HepG2 (cell line): ENCODE measurements around the gene MTG1. TPM values are rescaled to one million over a fixed set of nuclear protein-coding genes. Genes with fewer than 3 reads are reported as not detected.

ENCODE experiments used
- ARID3A ChIP-seq: IDR thresholded peaks from 2 replicates; pipeline ENCODE4 v1.6.1; 2012; ENCODE audit warnings: low read depth, low read length, improper control_type of control experiment
- ASH2L ChIP-seq: fragments of 300-600, 200-600 bp; sonication (generic); IDR thresholded peaks from 2 replicates; pipeline ENCODE4 v1.7.0; 2017; ENCODE audit warnings: low read depth, mild to moderate bottlenecking, moderate library complexity, mixed read lengths, low read length; ENCODE audit not compliant: insufficient read length
- CCDC6 ChIP-seq: sonication (generic); formaldehyde crosslinking; IDR thresholded peaks from 2 replicates; pipeline ENCODE4 v1.8.1; 2022; ENCODE audit warnings: mild to moderate bottlenecking, missing genetic modification reagents, moderate library complexity
- EZH2 ChIP-seq: conservative IDR thresholded peaks from 2 replicates; pipeline ENCODE4 v1.6.1; 2012; ENCODE audit warnings: mild to moderate bottlenecking, low read depth, low read length, moderate library complexity
- GATAD1 ChIP-seq: IDR thresholded peaks from 2 replicates; pipeline ENCODE4 v1.6.1; 2016; ENCODE audit warnings: missing genetic modification reagents, missing compliant biosample characterization
- HOXA3 ChIP-seq: sonication (generic); formaldehyde crosslinking; IDR thresholded peaks from 2 replicates; pipeline ENCODE4 v1.5.0; 2020; ENCODE audit warnings: missing genetic modification reagents
- KDM3A ChIP-seq: IDR thresholded peaks from 2 replicates; pipeline ENCODE4 v1.6.1; 2018; ENCODE audit warnings: low read depth, missing compliant biosample characterization
- KMT2B ChIP-seq: IDR thresholded peaks from 2 replicates; pipeline ENCODE4 v1.6.1; 2016; ENCODE audit warnings: missing genetic modification reagents, missing compliant biosample characterization
- MLLT10 ChIP-seq: sonication (generic); formaldehyde crosslinking; IDR thresholded peaks from 2 replicates; pipeline ENCODE4 v1.4.0; 2020; ENCODE audit warnings: missing genetic modification reagents
- PHF5A ChIP-seq: IDR thresholded peaks from one replicate; pipeline ENCODE4 v1.6.1; 2018; ENCODE audit warnings: low read depth, missing genetic modification reagents; ENCODE audit not compliant: unreplicated experiment
- POGZ ChIP-seq: sonication (generic); formaldehyde crosslinking; IDR thresholded peaks from 2 replicates; pipeline ENCODE4 v1.4.0; 2020; ENCODE audit warnings: mild to moderate bottlenecking, missing genetic modification reagents
- SIN3A ChIP-seq: IDR thresholded peaks from 2 replicates; pipeline ENCODE4 v1.6.1; 2011; ENCODE audit warnings: low read depth, mild to moderate bottlenecking, control low read depth, low read length, borderline replicate concordance
- SOX13 ChIP-seq, 3 experiments: fragments of 450-650 bp in 1 of 3; sonication (generic) in 1 of 3; formaldehyde crosslinking in 1 of 3; IDR thresholded peaks in 2 of 3; conservative IDR thresholded peaks in 1 of 3; 2 replicates each; pipeline versions ENCODE4 v1.5.0 to v1.6.1; 2016 to 2020; ENCODE audit warnings: antibody characterized with exemption in 1 of 3, mild to moderate bottlenecking in 1 of 3, missing compliant biosample characterization in 1 of 3, missing genetic modification reagents in 1 of 3, moderate library complexity in 1 of 3
- YY1 ChIP-seq: IDR thresholded peaks from 2 replicates; pipeline ENCODE4 v1.6.1; 2011; ENCODE audit warnings: low read length, low read depth, moderate library complexity, mild to moderate bottlenecking; ENCODE audit not compliant: insufficient read depth, insufficient replicate concordance
- ZBTB42 ChIP-seq: sonication (generic); formaldehyde crosslinking; IDR thresholded peaks from 2 replicates; pipeline ENCODE4 v1.5.0; 2020; ENCODE audit warnings: mild to moderate bottlenecking, missing genetic modification reagents
- ZNF160 ChIP-seq: sonication (generic); formaldehyde crosslinking; IDR thresholded peaks from 2 replicates; pipeline ENCODE4 v1.8.0; 2022; ENCODE audit warnings: mild to moderate bottlenecking, inconsistent platforms, missing genetic modification reagents
- ZNF18 ChIP-seq: sonication (generic); formaldehyde crosslinking; IDR thresholded peaks from 2 replicates; pipeline ENCODE4 v1.8.0; 2022; ENCODE audit warnings: mild to moderate bottlenecking, missing genetic modification reagents; ENCODE audit not compliant: insufficient replicate concordance
- ZNF207 ChIP-seq: fragments of 450-650 bp; IDR thresholded peaks from 2 replicates; pipeline ENCODE4 v1.6.1; 2016; ENCODE audit warnings: antibody characterized with exemption, borderline replicate concordance
- ZNF234 ChIP-seq: sonication (generic); formaldehyde crosslinking; conservative IDR thresholded peaks from 2 replicates; pipeline ENCODE4 v1.5.1; 2020; ENCODE audit warnings: mild to moderate bottlenecking, missing genetic modification reagents
- ZNF333 ChIP-seq: sonication (generic); formaldehyde crosslinking; IDR thresholded peaks from 2 replicates; pipeline ENCODE4 v1.4.0; 2020; ENCODE audit warnings: mild to moderate bottlenecking, missing genetic modification reagents, borderline replicate concordance
- ZNF546 ChIP-seq: sonication (generic); formaldehyde crosslinking; conservative IDR thresholded peaks from 2 replicates; pipeline ENCODE4 v1.8.1; 2023; ENCODE audit warnings: mild to moderate bottlenecking, missing genetic modification reagents
- ZNF550 ChIP-seq: sonication (generic); formaldehyde crosslinking; IDR thresholded peaks from 2 replicates; pipeline ENCODE4 v1.4.0; 2020; ENCODE audit warnings: mild to moderate bottlenecking, missing genetic modification reagents, borderline replicate concordance
- ZNF703 ChIP-seq: sonication (generic); formaldehyde crosslinking; IDR thresholded peaks from 2 replicates; pipeline ENCODE4 v1.5.1; 2020; ENCODE audit warnings: missing genetic modification reagents, mild to moderate bottlenecking, moderate library complexity, borderline replicate concordance
- ZNF792 ChIP-seq: IDR thresholded peaks from 2 replicates; pipeline ENCODE4 v1.6.1; 2016
- ZSCAN31 ChIP-seq: sonication (generic); formaldehyde crosslinking; IDR thresholded peaks from 2 replicates; pipeline ENCODE4 v1.5.0; 2020; ENCODE audit warnings: low read depth, mild to moderate bottlenecking, missing genetic modification reagents
- polyA plus RNA-seq, 8 experiments: library from polyadenylated mRNA; depleted of rRNA in 3 of 8; stranded (reverse) in 7 of 8; unstranded in 1 of 8; fragments of >200 nt; fragmentation: Illumina TruSeq in 4 of 8; extraction: Trizol in 4 of 8; gene quantifications; 2 replicates each; pipeline versions ENCODE4 v1.2.1 to v1.2.3, GENCODE V29; 2011 to 2016; ENCODE audit warnings: low read depth in 4 of 8, missing spikeins in 1 of 8, mixed read lengths in 1 of 8; ENCODE audit not compliant: insufficient read depth in 1 of 8
- total RNA-seq, 5 experiments: library from RNA; depleted of rRNA; stranded (reverse); fragments of >200 nt; fragmentation: Illumina TruSeq; extraction: Trizol; gene quantifications; 2 replicates each; pipeline ENCODE4 v1.2.3, GENCODE V29; 2016; ENCODE audit warnings: low read depth in 1 of 5

The MTG1 gene
- total and polyA plus RNA-seq, 2 of the 13 experiments (the other 11 are each of a cell fraction or from before 2014, with no cell fraction given): 42.0 to 103 TPM

GRCh38 chr10:133394064-133394663, at the start of gene MTG1 (continued):
- TF ChIP-seq SOX13 (IDR thresholded peaks at IDR 0.05) (no peak; the same call in 1 of the 2 replicates), SOX13 (CRISPR knock-in tag; conservative IDR thresholded peaks at IDR 0.05 in 1 of 2, IDR thresholded peaks at IDR 0.05 in 1 of 2) (peak in 1 of 2 experiments; percentile 47; a peak in 1 of 4 replicates), POGZ (peak; percentile 72), KDM3A (peak; percentile 78), ZNF333 (CRISPR knock-in tag) (peak; percentile 35; the same call in 1 of the 2 replicates), CCDC6 (CRISPR knock-in tag) (0 out of 2 replicates have a peak, but pooled peaks have one; percentile 37), ZNF18 (CRISPR knock-in tag) (peak; percentile 61), ZSCAN31 (CRISPR knock-in tag) (peak; percentile 69), ZBTB42 (CRISPR knock-in tag) (no peak), ZNF703 (CRISPR knock-in tag) (no peak), PHF5A (CRISPR knock-in tag) (peak; percentile 67), SIN3A (peak; percentile 96; the same call in 1 of the 2 replicates), ZNF234 (CRISPR knock-in tag) (no peak), YY1 (peak; percentile 92), ASH2L (peak; percentile 72), HOXA3 (CRISPR knock-in tag) (peak; percentile 98), ZNF550 (peak; percentile 89; the same call in 1 of the 2 replicates), ZNF160 (CRISPR knock-in tag) (peak; percentile 90; the same call in 1 of the 2 replicates), MLLT10 (CRISPR knock-in tag) (no peak), ZNF207 (no peak), EZH2 (no peak), ZNF546 (CRISPR knock-in tag) (no peak), GATAD1 (CRISPR knock-in tag) (peak; percentile 91), ARID3A (no peak), KMT2B (CRISPR knock-in tag) (peak; percentile 51), ZNF792 (peak; percentile 67; the same call in 1 of the 2 replicates)
